T-helper 2 cell treated with Interferon-gamma antibody and Interleukin-4, amounts not matched to agents 100 ng/mL and 5 ng/mL, for 36 hours (primary cell): ENCODE data around the gene MBTPS2. TPM values are rescaled to one million over a fixed set of nuclear protein-coding genes. Genes with fewer than 3 reads are reported as not detected.
"Not testable (repeated sequence)": the region's sequence is repeated elsewhere in the genome, so short reads cannot be mapped to it uniquely, and the experiment has no call there.

Experiments
- intact Hi-C: fragments of 100-400 bp; cut with micrococcal nuclease; formaldehyde crosslinking; loops from one replicate; pipeline ENCODE4 v1.15.1; 2023
- total RNA-seq: library from RNA; stranded (reverse); gene quantifications from 2 replicates; pipeline ENCODE4 v1.2.3, GENCODE V29; 2022

MBTPS2 gene
- total RNA-seq, 1 donor from 2014 or later, result 9.4 TPM

DNA sequence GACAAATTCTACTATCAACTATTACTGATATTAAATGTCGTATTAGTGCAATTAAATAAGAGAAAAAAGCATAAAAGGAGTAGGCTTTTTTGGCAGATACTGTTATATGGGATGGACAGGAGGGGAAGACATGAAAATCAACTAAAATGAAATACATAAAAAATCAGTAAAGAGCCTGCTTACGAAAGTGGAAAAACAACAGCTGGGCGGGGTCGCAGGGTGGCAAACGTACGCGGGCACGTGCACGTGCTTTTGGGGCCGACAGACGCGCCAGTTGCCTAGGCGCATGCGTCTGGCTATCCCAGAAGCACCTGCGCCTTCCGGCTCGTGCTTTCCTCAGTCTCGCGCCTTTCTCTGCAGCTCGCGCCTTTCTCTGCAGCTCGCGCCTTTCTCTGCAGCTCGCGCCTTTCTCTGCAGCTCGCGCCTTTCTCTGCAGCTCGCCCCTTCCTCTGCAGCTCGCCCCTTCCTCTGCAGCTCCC is 16.6 kb downstream of the MBTPS2 start, which contains the start of gene YY2:
Gene YY2, plus strand, starts transcription at position 51 of the 479 bp plus-strand sequence. CDS start 498 bp downstream, outside the sequence.
- intact Hi-C loops, result no loop called here

DNA sequence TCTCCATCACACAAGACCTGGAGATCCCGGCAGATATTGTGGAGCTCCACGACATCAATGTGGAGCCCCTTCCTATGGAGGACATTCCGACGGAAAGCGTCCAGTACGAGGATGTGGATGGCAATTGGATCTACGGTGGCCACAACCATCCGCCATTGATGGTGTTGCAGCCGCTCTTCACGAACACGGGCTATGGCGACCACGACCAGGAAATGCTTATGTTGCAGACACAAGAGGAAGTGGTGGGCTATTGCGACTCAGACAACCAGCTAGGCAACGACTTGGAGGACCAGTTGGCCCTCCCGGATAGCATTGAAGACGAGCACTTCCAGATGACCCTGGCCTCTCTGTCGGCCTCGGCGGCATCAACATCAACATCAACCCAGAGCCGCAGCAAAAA is 17.1 kb downstream of the MBTPS2 start:
- intact Hi-C loops, result no loop called here

DNA sequence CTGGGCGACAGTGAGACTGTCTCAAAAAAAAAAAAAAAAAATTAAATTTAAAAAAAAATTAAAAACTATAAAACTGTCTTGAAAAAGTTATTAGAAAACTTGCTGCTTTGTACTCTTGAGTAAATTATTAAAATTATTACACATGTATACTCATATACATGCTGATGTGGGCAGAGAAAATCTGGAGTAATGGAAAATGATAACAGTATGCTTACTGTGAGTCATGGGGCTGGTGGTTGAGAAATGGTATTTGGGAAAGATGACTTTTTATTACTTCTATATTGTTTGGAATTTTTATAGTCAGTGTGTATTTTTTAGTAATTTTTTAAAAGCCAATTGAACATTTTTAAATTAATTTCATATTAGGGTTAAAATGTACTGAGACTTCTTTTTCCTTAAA is 23.8 kb downstream of the MBTPS2 start:
- intact Hi-C loops, result no loop called here

DNA sequence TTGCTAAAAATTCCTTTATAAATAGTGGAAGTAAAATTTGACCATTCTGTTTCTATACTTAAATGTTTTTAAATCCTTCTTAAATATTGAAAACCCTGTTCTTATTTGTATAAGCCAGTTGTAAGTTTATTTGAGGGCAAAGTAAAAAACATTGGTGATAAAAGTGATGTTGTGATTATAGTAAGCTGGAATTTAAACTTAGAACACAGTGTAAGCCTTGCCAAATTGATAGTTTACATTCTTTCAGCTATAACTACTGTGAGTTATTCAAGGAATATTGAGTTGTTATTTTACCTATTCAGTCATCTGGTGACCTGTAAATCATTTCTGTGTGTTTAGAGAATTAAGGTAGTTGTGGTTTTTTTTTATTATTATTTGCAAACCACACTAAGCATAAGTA is 26.0 kb downstream of the MBTPS2 start:
- intact Hi-C loops, result no loop called here

DNA sequence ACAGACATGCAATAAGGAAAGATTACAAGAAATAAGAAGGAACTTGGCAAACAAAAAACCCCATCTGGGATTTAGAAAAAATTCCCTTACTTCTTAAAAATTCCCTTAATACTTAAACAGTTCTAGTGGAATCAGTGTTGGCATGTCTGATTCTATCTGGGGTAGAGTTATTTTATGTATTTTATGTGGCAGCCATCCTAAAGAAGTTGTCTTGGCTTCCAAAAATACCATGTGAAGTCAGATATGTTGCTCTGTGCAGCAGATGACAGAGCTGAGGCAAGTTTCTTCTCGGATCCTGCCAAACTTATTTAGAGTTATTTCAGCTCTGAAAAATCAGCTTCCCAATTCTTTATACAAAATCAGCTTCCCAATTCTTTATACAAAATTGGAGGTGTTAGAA is 31.1 kb downstream of the MBTPS2 start:
- intact Hi-C loops, result no loop called here

DNA sequence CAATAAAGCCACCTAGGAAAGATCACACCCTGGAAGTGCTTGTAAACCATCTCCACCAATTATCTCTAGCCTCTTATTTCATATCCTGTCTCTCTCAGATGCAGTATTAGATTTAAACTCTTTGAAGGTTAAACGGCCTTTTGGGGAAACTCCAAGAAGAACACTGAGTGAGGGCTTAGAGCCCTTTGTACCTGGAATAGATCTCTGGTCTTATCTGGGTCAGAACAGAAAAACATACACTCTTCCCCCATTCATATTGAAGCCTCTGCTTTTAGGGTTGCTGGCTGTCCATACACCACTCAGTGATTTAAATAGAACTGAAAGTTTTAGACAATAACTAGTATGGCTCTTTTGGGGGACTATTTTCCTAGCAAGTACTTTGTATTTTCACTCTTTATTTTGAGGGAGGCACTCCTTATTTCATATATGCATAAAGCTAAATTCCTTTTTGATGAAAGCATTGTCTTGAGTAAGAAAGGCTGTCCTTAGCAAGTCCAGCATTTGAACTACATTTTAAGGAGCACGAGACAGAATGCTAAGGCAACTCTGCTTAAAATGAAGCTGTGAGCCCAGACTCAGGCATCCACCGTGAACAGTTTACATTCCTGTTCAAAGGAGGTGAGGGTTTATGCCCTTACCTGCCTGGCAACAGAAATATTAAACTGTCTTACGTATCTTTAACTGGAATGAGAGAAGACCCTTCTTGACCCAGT is 33.8 kb downstream of the MBTPS2 start:
- intact Hi-C loops, result no loop called here

DNA sequence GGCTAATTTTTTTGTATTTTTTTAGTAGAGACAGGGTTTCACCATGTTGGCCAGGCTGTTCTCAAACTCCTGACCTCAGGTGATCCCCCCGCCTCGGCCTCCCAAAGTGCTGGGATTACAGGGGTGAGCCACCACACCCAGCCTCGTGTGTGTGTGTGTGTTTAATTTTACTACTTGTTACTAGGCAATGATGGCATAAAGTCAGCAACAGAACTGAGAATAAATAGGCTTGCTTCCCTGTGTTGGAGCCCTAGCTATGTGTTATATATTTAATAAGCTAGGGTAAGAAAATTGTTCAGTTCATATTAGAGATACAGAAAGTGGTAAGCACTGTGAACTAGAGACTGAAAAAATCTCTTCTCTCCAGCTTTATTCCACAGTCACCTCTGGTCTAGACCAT is 34.8 kb downstream of the MBTPS2 start:
- intact Hi-C loops, result not testable (repeated sequence)

DNA sequence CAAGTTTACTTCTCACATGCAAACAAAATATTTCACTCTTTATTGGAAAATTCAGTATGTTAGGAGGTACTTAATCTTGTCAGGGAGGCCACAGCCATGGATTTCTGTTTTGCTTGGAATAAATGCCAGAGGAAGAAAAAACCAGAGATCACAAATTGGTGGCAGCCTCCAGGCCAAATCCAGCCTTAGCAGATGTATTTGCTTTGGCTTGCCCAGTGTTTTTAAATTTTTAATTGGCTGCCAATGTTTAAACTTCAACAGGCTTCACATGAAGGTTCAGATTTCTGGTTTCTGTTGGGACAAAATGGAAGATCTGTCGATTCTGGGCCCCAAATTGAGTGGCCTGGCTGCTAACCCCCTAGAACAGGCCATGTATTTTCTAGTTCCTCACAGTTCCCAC is 35.6 kb downstream of the MBTPS2 start:
- intact Hi-C loops, result no loop called here

DNA sequence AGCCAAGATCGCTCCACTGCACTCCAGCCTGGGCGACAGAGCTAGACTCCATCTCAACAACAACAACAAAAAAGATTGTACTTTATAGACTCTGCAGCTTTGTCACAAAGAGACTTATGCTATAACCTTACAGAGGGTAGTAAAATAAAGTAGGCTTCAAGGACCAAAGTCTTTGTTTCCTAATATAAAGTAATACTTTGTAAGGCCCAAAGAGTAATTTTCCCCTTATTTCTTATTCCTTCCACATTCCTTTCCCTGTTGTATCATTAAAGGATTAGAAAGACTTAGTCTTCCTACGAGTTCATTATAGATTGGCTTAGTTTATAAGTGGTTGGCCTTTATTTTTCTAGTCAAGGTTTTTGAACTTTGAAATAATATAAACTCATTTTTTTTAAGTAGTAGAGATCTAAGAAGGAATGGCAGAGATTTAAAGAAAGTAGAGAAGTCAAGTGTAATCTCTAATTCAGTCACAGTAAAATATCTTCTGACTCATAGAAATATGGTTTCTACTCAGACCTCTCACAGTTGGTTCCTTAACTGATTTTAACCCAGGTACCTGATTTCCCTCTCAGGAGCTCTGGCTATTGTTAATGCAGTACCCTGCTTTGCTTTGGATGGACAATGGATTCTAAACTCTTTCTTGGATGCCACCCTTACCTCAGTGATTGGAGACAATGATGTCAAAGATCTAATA is 42.6 kb downstream of the MBTPS2 start:
- intact Hi-C loops, result no loop called here

DNA sequence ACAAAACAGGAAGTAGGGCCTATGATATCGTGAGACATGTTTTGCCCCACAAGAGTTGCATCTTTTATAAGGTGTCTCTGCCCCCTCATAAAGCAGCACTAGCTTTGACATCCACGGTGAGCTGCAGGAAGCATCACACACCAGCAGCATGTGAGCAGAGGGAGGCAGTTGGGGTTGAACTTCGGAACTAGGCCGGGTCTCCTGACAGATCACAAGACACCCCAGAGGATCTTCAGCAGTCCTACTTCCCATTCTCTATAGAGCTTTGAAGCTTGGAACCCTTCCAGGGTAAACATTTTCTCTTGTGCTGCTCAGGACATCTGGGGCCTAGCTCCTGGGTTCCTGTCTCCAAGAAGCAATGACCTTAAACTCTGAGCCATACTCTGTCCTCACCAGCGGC is 43.8 kb downstream of the MBTPS2 start:
- intact Hi-C loops, result no loop called here

DNA sequence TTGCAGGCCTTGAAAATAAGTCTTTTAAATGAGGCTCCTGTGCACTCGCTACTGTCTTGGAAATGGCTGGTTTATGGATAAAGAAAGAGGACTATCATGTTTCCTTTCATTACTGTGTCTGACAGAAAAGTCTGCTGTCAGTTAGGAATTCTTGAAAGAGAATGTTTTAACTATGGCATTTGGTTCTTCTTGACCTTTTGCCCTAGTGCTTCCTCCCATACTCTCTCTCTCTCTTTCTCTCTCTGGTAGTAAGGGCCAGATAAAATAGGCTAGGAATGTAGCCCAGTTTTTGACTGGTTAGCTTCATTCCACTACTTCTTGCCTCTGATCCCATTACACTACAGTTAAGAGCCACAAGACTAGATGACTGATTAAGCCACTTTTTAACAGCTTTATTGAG is 46.2 kb downstream of the MBTPS2 start:
- intact Hi-C loops, result no loop called here

DNA sequence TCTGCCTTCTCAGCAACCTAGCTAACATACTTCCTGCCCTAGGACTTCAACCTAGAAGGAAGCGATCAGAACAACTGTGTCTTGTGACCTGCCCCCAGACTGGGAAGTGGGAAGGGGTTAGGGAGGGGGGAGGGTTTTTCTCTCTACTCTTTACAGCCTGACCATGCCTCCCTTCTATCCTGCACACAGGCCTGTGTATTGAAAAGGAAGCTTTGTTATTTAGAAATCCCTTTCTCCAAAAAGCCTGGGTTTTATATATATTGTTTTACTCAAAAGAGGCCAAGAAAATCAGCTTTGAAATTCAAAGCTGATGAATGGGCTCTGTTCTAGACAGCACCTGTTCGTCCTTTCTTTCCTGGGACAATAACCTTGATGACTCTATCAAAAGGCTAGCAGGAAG is 65.9 kb downstream of the MBTPS2 start:
- intact Hi-C loops, result no loop called here

DNA sequence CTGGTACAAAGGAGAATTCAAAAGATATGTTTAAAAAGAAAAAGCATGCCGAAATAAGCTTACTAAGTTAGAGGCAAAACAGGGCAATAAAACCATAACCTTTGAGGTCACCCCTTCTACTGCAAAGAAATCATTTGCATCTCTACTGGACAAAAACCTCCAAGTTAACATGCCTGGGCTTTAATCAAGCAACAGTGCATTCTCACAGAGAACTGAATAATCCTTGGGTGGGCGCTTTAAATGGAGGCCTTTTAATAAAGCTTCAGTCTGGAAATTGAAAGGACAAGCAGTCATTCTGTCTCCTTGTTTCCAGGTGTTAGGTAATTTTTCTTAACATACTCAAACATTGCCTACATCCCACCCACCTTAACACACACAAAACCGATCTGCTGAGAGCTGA is 66.5 kb downstream of the MBTPS2 start:
- intact Hi-C loops, result no loop called here

DNA sequence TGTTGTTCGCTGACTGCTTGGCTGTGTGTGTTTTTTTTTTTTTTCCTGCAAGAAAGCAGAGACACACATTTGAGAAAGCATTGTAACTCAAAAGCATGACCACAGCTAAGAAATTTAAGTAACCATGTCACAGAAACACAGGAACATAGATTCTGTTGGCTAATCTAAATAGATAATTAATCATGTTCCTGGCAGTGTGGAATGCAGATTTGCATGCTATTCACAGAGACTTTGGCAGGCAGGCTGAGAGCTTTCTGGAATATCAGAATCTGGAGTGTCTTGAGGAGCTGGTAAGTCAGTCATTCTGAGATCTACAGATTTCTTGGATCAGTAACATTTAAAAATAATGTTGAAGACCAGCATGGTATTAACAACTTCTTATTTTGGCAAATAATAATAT is 67.8 kb downstream of the MBTPS2 start:
- intact Hi-C loops, result no loop called here

DNA sequence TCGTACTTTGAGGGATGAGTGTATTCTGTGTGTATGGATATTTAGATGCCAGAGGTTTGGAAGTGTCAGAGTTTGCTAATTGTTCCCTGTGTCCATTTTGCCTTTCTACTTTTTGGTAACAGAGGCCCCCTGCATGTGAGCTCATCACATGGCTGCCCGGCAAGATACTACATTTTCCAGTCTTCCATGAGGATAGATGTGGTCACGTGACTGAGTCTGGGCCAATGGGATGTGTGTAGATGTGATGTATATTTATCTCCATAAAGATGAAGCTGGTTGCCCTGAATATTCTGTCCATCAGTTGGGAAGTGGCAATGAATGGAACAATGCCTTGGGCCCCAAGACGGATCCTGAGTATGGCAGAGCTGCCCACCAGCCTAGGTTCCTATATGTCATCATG is 72.1 kb downstream of the MBTPS2 start:
- intact Hi-C loops, result no loop called here

DNA sequence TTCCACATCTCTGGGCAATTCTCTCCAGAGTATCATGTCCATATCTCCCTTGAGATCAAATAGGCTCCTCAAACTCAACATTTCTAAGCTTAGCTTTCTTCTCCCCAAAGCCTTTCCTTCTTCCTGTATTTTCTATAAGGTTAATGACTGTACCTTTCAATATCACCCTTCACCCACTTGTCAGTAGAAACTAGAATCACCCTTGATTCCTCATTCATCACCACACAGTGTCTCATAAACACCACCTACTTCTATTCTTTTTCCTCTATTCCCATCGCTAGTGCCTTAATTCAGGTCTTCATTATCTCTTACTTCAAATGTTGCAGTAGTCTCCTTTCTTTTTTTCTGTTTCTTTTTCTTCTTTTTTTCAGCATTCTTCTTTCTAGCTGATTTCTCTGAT is 72.8 kb downstream of the MBTPS2 start:
- intact Hi-C loops, result no loop called here

DNA sequence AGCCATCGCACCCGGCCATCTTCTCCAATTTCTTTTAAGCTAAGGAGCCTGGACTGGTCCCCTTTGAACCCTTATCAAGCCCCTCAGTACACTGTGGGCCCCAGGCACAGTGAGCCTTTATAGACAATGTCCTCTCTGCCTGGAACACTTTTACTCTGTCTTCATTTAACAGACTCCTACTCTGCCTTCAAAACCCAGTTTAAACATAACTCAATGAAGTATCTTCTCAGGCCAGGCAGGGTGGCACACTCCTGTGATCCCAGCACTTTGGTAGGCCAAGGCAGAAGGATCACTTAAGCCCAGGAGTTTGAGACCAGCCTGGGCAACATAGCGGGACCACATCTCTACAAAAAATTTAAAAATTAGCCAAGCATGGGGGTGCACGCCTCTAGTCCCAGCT is 73.6 kb downstream of the MBTPS2 start:
- intact Hi-C loops, result no loop called here

DNA sequence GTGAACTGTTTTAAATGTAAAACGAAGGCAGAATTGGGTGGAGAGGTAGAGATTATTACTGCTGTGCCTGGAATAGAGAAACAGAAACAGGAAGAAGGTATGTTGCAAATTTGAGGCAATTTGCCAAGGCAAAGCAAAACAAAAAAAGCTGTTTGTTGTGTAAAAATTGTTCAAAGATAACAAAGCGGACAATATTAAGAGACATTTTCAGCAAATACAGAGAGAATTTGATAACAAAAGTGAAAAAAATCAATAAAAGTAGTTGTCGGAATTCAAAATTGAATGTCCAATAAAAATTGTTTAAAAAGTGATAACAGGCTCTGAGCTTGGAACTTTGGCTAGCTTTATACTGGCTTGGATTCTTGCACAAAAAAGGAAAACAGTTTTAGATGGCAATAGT is 86.7 kb downstream of the MBTPS2 start:
- intact Hi-C loops, result no loop called here

DNA sequence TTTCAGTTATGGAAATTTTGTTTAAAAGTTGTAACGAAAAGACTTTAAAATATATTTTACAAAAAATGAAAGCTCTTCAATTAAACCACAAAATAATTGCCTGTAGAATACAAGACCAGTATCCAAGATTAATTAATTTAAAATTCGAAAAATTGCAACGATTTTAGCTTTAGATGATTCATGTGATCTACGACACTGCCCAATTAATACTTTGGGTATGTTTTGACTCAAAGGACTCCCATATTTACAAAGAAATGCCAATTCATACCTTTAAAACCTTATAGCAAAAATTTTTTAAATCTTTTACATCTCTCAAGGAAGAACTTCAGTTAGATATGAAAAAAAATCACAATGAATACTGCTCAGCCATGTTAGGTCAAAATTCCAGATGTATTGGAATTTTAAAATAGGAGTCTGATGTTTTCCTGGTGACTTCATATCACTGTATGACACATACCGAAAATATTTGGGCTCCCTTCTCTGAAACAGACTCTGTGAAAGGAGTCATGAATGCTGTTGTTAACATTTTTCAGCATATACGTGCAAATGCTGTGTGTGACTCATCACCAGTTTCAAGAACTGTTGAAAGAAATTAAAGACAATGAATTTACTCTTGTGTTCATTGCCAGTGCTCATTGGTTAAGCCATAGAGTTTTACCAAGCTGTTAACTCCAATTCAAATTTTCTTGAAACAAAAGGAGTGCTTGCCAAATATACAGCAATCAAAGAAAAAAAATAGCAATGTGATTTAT is 87.3 kb downstream of the MBTPS2 start:
- intact Hi-C loops, result no loop called here

DNA sequence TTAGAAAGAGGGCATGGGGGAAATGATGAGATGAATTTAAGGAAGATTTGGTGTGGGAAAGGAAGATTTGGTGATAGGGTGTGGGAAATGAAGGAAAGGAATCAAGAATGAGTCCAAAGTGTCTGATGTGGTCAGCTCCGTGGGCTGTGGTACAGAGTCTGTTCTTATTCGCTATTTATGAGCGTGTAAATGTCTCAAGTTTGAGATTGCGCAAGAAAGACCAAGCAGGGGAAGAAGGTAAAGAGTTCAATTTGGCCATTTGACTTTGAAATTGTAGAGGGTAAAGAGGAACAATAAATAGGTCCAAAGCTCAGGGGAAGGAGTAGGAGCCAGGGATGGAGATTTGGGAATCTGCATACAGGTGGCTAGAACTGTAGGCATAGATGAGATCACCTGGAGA is 89.8 kb downstream of the MBTPS2 start:
- intact Hi-C loops, result no loop called here

DNA sequence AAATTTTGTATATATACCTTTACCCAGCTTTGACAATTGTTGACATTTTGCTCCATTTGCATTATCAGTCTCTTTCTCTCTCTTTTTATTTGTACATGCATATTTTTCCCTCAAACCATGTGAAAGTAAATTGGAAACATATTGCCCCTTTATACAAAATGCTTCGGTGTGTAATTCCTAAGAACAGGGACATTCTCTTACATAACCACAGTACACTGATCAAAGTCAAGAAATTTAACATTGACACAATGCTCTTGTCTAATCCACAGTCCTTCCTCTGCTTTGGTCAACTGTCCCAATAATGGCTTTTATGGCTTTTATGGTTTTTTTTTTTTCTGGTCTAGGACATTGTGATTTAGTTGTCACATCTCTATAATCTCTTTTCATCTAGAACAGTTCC is 91.6 kb downstream of the MBTPS2 start:
- intact Hi-C loops, result no loop called here

DNA sequence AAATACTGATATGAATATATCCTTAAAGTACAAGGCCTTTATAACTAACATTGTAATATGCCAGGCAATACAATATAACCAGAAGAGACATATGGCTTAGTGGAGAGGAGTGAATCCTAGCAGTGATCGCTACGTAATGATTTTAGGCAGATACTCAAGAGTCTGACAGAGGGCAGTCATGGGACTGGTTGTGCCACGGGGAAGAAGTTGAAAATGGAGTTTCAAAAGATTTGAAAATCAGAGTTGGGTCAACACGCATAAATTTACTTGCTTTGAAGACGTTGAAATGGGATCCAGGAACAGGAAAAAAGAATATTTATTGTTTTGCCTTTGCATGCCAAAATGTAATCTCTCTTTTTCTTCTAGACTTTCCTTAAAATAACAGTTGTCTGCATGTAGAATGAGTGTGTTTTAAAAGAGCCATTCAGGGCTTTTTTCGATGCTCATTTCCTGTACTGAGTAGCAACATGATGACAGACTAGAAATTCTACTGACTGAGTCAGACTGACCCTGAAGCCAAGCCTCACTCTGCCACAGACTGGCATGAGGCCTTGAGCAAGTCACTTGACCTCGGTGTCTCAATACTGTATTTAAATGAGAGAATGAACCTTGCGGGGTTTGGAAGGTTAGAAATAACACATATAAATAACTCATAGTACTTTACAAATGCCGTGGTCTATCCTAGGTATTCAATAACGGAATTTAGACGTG is 93.0 kb downstream of the MBTPS2 start:
- intact Hi-C loops, result no loop called here
